Suppressor macrophage treated with lipopolysaccharide for 1 hour (primary cell): ENCODE measurements around the gene RCAN1.
"Not testable (repeated sequence)": the region's sequence is repeated elsewhere in the genome, so short reads cannot be mapped to it uniquely, and the experiment has no call there.

Experiments used
- DNase-seq, 3 donors: peaks; one replicate each; pipeline ENCODE4 v3.0.0-alpha.2; 2020 to 2022

The RCAN1 gene

DNA sequence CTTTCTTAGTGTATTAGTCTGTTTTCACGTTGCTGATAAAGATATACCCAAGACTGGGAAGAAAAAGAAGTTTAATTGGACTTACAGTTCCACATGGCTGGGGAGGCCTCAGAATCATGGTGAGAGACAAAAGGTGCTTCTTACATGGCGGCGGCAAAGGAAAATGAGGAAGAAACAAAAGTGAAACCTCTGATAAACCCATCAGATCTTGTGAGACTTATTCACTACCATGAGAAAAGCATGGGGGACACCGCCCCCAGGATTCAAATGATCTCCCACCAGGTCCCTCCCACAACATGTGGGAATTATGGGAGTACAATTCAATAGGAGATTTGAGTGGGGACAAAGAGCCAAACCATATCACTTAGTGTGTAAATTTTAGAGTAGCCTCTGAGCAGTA is 46.1 kb downstream of the RCAN1 start:
- DNase-seq: peak; percentile 44 to 68 (median 53)

DNA sequence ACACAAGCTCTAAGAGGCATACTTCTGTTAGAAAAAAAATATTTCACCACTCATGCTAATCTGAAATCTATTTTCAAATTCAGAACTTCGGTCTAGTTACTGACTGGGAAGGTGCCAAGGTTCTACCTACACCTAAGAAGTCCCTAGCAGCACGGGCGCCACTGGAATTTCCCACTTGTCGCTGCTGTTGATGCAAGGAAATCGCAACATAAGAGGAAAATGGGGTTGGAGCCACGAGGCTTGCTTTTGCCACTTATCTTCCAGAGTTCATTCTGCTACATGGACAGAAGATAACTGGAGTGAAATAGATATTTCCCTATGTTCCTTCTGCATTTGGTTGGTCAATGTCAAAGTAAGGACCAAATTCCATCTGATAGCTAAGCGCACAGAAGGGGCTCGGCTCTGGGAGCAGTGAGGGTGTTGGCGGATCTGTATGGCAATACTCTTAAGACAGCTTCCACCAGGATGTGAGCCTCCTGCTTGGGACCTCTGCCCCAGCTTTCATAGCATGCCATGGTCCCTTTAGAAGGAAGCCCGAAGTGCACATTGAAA is 47.2 kb downstream of the RCAN1 start:
- no peak for DNase-seq

DNA sequence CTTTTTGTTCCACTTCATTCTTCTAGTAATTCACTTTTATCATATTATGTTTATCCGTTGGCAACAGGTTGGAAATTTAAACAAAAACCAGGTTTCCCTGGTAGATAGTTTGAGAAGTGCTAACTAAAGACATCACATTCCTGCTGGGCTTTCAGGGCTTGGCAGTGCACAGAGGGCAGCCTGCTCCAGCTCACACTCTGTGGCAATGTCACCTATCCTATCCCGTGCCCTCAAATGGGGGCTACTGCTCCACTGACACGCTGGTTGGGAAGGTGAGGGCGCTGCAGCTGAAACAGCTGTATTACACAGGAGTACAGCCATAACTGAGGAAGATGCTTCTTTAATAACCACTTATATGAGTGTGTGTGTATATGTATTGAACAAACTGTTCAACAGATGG is 49.7 kb downstream of the RCAN1 start:
- DNase-seq: no peak

DNA sequence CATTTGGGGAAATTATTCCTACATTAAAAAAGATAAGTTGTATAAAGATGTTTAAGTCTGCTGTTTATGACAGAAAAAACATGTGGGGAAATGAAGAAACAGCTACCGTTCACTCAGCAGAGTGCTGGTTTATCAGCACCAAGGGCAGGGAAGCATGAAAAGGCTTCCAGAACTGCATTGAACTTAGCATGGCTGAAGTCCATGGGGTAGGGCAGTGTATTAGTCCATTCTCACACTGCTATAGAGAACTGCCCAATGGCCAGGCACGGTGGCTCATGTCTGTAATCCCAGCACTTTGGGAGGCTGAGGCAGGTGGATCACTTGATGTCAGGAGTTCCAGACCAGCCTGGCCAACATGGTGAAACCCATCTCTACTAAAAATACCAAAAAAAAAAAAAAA is 51.5 kb downstream of the RCAN1 start:
- not testable (repeated sequence) for DNase-seq

GRCh38 chr21:34561806-34562205 is 53.1 kb downstream of the RCAN1 start:
- DNase-seq: peak; percentile 53 to 80 (median 60)

- DNase-seq: no peak
Measured at GRCh38 chr21:34560609-34561008, 54.3 kb downstream of the RCAN1 start.

DNA sequence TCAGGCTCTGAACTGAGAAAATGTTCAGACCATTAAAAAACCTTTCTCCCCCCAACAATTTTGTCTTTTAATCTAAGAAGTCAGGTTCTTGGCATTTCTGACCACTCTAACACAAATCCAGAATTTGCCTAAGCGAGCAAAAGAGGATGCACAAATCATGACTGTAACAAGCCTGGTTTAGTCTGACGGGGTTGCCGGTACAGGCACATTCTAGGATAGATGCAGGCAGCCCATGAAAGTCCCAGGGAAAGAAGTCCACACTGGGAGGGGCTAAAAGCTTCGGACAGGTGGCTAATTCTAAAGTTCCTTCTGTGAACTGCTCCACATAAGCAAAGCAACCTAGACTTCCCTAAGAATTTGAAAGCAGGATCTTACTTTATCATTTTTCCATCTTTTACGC is 54.9 kb downstream of the RCAN1 start:
- no peak for DNase-seq

DNA sequence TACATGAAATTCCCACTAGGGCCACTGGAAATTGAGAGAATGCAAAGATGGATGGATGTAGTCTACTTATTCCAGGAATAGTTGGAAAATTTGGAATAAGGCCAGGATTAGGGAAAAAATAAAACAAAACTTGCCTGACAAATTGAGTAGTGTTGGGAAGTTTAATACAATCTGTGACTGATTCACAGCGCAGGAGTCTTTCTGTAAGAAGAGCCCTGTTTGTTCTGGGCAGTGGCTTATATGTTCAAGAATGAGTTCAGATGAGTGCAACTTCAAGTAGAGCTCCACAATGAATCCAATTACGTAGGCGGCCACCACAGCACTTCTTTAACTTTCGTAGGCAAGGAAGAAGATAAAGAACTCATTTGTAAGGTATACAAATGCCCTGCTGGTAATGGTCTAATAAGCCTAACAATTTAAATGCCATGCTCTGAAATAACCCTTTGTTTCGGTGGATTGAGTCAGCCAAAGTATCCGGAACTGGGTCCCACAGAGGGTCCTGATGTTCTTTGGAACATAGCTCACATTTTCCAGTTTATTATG is 55.8 kb downstream of the RCAN1 start:
- no peak for DNase-seq

DNA sequence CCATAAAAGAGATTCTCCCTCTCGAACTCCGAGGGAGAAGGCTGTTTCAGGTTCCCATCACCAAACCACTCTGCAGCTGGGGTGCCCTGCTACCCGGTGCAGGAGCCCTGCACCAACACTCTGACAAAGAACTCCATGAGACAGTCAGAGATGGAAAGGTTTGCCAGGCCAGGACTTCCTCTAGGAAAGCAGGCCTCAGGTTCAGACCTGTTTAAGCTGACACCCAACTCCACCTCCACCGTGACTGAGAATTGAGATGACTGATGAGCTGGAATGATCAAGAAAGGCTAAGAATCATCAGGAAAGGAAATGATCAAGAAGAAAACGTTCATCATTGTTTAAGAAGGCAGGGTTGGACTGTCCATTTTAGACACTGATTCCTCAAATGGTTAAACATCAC is 56.7 kb downstream of the RCAN1 start:
- no peak for DNase-seq

GRCh38 chr21:34557261-34557660 is 57.7 kb downstream of the RCAN1 start:
- no peak for DNase-seq

GRCh38 chr21:34554670-34555069 is 60.2 kb downstream of the RCAN1 start:
- not testable (repeated sequence) for DNase-seq

- no peak for DNase-seq
Measured at GRCh38 chr21:34554227-34554626, 60.7 kb downstream of the RCAN1 start.

- peak in 2 of 3 donors; percentile 21 to 68 for DNase-seq
Measured at GRCh38 chr21:34553151-34553952, 61.6 kb downstream of the RCAN1 start.

- DNase-seq: no peak
Measured at GRCh38 chr21:34552360-34553098, 62.4 kb downstream of the RCAN1 start.

DNA sequence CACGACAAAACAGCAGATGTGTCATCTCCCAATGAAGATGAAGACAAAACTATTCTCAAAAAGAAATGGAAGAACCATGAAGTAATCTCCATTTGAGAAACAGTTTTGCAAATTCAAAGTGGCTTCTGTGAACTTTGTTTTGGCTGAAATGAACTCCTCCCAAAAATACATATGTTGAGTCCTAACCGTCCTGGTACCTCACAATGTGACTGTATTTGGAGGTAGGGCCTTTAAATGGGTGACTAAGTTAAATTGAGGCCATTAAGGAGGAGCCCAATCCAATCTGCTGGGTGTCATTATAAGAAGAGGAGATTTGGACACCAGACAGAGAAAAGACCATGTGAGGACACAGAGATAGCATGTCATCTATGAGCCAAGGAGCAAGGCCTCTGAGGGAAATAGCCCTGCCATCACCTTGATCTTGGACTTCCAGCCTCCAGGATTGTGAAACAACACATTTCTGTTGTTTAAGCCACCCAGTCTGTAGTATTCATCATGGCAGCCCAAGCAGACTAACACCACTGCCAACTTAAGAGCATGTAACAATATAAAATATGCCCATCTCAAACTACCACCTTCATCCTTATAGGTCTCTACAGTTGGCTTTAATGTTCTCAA is 64.6 kb downstream of the RCAN1 start:
- no peak for DNase-seq

DNA sequence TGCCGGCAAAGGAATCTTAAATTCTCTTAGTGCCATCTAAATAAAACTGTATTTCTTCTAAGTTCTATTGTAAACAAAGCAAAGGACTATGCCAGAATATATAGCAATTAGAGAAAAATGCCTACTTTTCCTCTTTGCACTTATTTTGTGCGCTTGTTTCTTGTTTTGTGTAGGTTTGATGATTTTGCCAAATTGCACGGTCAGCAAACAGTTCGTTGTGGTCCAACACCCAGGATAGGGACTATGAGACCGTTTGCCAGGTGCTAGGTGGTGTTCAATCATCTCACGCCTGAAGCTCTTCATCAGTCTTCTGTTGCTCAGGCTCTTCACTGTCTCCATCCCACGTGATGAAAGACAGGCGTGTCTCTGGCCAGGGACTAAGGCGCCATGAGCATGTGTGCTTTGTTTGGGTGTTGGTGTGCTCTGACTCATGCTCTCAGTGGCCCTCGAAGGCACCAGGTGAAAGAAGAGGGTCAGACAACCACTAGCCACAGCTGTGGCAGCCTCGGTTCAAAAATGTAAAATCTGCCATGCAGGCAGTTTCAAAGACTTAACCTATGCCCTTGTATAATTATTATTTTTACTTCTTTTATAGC is 66.0 kb downstream of the RCAN1 start:
- no peak for DNase-seq

DNA sequence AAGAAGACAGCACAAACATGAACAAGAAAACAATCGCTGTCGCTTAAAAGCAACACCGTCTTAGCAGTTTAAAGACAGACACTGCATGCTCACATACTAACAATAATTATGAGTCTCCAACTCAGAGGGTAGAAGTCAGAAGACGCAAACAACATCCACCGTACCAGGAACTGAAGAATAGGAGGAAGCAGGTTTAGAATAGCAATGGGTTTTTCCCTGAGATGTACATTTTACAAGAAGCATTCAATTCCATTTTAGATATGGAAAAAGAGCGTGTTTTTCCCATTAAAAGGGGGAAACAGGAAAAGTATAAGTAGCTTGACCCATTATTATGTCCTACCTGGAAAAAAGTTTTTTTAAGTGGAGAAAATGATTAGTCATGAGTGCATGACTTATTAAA is 68.4 kb downstream of the RCAN1 start:
- DNase-seq: peak; percentile 54 to 75 (median 65)

DNA sequence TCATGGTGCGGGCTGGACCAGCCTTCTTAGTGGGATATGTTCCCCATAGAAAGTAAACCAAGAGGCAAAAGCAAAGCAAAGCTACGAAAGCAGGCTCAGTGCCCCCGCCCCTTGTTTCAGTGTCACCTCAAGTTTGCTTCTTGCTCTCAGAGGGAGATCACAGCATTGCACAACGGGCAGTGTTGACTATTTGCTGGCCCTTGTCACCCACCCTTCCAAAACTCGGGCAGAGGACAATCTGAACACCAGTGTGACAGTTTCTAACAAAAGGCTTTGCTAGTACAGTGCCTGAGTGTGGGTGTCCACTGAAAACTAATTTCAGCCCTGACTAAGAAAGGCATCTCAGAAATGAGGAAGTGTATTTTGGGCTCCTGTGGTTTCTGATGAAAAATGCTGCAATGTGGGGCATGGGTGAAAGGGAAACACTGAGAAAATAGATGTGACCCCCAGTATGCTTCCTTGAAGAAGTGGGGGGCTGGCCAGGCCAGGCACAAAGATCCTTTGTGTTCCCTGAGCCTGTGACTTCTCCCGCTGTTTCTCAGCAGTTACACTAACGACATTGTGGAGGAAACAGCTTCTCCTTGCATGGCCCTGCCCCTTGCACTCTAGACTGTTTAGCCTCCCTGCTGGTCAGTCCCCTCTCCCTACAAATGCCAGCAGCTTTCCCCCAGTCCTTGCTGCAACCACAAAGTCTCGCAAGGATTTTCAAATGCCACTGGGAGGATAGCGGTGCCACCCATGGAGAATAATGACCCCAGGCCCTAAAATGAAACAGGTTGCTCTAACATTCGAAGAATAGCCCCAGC is 69.6 kb downstream of the RCAN1 start:
- DNase-seq: peak; percentile 91 to 96 (median 94)

- DNase-seq: peak; percentile 77 to 81 (median 81)
Measured at GRCh38 chr21:34544032-34544496, 70.8 kb downstream of the RCAN1 start.

DNA sequence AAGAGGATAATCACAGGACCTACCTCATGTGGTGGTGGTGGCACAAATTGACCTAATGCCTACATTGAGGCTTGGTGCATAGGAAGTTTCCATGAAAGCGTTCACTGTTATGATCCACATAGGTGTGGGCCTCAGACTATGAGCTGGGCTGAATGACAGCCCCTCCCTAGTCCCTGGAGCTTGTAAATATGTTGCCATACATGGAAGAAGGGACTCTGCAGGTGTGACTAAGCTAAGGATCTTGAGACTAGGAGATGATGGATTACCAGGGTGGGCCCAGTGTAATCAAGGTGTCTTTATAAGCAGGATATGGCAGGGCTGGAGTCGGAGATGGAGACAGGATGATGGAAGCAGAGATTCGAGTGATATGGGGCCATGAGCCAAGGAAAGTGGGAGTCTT is 71.9 kb downstream of the RCAN1 start:
- no peak for DNase-seq

DNA sequence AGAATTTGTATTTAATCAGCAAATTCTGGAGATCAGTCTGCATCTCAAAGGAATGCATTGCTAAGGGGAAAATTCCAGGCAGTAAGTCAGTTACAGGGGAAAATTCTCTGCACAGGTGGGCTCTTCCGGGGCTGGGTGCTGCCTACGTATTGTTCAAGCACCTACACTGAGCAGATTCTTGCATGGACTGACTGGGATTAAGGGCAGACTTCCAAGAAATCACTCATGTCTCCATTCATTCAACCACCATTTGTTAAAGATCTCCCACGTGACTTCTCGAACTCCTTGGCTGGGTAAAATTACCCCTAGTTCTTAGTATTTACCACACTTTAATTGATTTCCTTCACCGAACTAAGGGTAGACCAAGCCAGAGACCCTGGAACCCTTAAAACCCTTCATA is 74.7 kb downstream of the RCAN1 start:
- DNase-seq: no peak

- DNase-seq: peak in 2 of 3 donors; percentile 67 to 69
Measured at GRCh38 chr21:34537838-34538237, 77.1 kb downstream of the RCAN1 start.
